GM04503 (cell line): ENCODE results near the gene FAT1.

Experiments used
- DNase-seq: peaks from one replicate; pipeline ENCODE4 v3.0.0-alpha.2; 2012; ENCODE audit warnings: low read depth

The FAT1 gene

GRCh38 chr4:186651624-186652023 is 72.0 kb downstream of the FAT1 start:
- no peak for DNase-seq

GRCh38 chr4:186651181-186651603 is 72.5 kb downstream of the FAT1 start:
- DNase-seq = no peak

- DNase-seq = no peak
Measured at GRCh38 chr4:186650401-186651180, 73.1 kb downstream of the FAT1 start.

- no peak for DNase-seq
Measured at GRCh38 chr4:186647821-186648220, 75.8 kb downstream of the FAT1 start.

- no peak for DNase-seq
Measured at GRCh38 chr4:186644737-186645261, 78.9 kb downstream of the FAT1 start.

- DNase-seq = no peak
Measured at GRCh38 chr4:186644311-186644638, 79.4 kb downstream of the FAT1 start.

- no peak for DNase-seq
Measured at GRCh38 chr4:186643501-186644310, 80.0 kb downstream of the FAT1 start.

- DNase-seq = no peak
Measured at GRCh38 chr4:186642998-186643397, 80.7 kb downstream of the FAT1 start.

GRCh38 chr4:186642530-186642929 is 81.1 kb downstream of the FAT1 start:
- DNase-seq = no peak

GRCh38 chr4:186634591-186635128 is 89.0 kb downstream of the FAT1 start:
- no peak for DNase-seq

GRCh38 chr4:186633844-186634243 is 89.8 kb downstream of the FAT1 start:
- DNase-seq = no peak

GRCh38 chr4:186630128-186630527 is 93.5 kb downstream of the FAT1 start:
- DNase-seq = no peak

- DNase-seq = no peak
Measured at GRCh38 chr4:186628058-186628711, 95.5 kb downstream of the FAT1 start.

GRCh38 chr4:186627226-186627865 is 96.3 kb downstream of the FAT1 start:
- no peak for DNase-seq

- DNase-seq = peak; percentile 95
Measured at GRCh38 chr4:186624951-186625350, 98.7 kb downstream of the FAT1 start.

GRCh38 chr4:186623546-186623945 is 100.1 kb downstream of the FAT1 start:
- DNase-seq = no peak

GRCh38 chr4:186622788-186623464 is 100.7 kb downstream of the FAT1 start:
- DNase-seq = peak; percentile 48

GRCh38 chr4:186621959-186622553 is 101.6 kb downstream of the FAT1 start:
- peak; percentile 78 for DNase-seq

GRCh38 chr4:186619088-186619487 is 104.6 kb downstream of the FAT1 start:
- no peak for DNase-seq

GRCh38 chr4:186617921-186618320 is 105.7 kb downstream of the FAT1 start:
- DNase-seq = no peak

- DNase-seq = no peak
Measured at GRCh38 chr4:186607490-186607889, 116.2 kb downstream of the FAT1 start.
